Measurements from ENCODE around the gene NXF3.
"Not testable (repeated sequence)": the region's sequence is repeated elsewhere in the genome, so short reads cannot be mapped to it uniquely, and the experiment has no call there.

Gene NXF3

GRCh38 chrX:103051260-103051789, 41.6 kb downstream of the NXF3 start:
- no peak for DNase-seq (ENCODE audit: low read depth)

DNA sequence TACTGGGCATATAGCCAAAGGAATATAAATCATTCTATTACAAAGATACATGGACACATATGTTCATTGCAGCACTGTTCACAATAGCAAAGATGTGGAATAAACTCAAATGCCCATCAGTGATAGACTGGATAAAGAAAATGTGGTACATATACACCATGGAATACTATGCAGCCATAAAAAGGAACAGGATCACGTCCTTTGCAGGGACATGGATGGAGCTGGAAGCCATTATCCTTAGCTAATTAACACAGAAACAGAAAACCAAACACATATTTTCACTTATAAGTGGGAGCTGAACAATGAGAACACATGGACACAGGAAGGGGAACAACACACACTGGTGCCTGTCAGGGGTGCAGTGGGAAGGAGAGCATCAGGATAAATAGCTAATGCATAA, 59.6 kb downstream of the NXF3 start:
- DNase-seq (ENCODE audit: low read depth) = not testable (repeated sequence)
